ELF-1 (cell line): Measurements from ENCODE around the gene NTF4.

Experiments used
- DNase-seq: peaks from one replicate; pipeline ENCODE4 v3.0.0-alpha.2; 2016; ENCODE audit warnings: low read depth, low spot score

The NTF4 gene

GRCh38 chr19:49091391-49092038 is 26.9 kb upstream of the NTF4 start:
- no peak for DNase-seq

- DNase-seq, result no peak
These were observed 21.7 kb upstream of the NTF4 start for GRCh38 chr19:49086296-49086695.

GRCh38 chr19:49085868-49086232 is 21.2 kb upstream of the NTF4 start:
- DNase-seq, result no peak

GRCh38 chr19:49085020-49085867 is 20.6 kb upstream of the NTF4 start, which contains the start of gene SNRNP70:
SNRNP70 (plus strand) TSS chr19:49085451; CDS start chr19:49086415, 964 bp downstream.
- DNase-seq, result peak; percentile 100

GRCh38 chr19:49084206-49085019 is 19.8 kb upstream of the NTF4 start:
- no peak for DNase-seq

GRCh38 chr19:49081273-49081672 is 16.7 kb upstream of the NTF4 start:
- DNase-seq, result no peak

GRCh38 chr19:49080392-49080791 is 15.8 kb upstream of the NTF4 start:
- no peak for DNase-seq

GRCh38 chr19:49074869-49075268 is 10.3 kb upstream of the NTF4 start:
- DNase-seq, result peak; percentile 55

- DNase-seq, result peak; percentile 70
These were observed 9.1 kb upstream of the NTF4 start for GRCh38 chr19:49073514-49074378.

- peak; percentile 70 for DNase-seq
These were observed 7.4 kb upstream of the NTF4 start for GRCh38 chr19:49071860-49072547.

- DNase-seq, result no peak
These were observed 5.8 kb upstream of the NTF4 start for GRCh38 chr19:49070416-49070815.

GRCh38 chr19:49069026-49069425 is 4.4 kb upstream of the NTF4 start:
- no peak for DNase-seq

- DNase-seq, result no peak
These were observed 2.9 kb upstream of the NTF4 start for GRCh38 chr19:49067554-49067953.

- no peak for DNase-seq
These were observed 1.4 kb upstream of the NTF4 start for GRCh38 chr19:49065905-49066512.

- peak; percentile 49 for DNase-seq
These were observed 489 bp downstream of the NTF4 start for GRCh38 chr19:49064029-49064629.

- DNase-seq, result no peak
These were observed 3.2 kb downstream of the NTF4 start for GRCh38 chr19:49061445-49061844.

- no peak for DNase-seq
These were observed 3.6 kb downstream of the NTF4 start for GRCh38 chr19:49061000-49061399.

GRCh38 chr19:49059053-49059452 is 5.6 kb downstream of the NTF4 start:
- no peak for DNase-seq

- peak; percentile 27 for DNase-seq
These were observed 6.1 kb downstream of the NTF4 start for GRCh38 chr19:49058562-49058961.
